Gastrocnemius medialis (tissue), 4 donors: Measurements from ENCODE around the gene FOXL2NB. TPM values are rescaled to one million over a fixed set of nuclear protein-coding genes. Genes with fewer than 3 reads are reported as not detected.

ENCODE experiments used
- ATAC-seq, 2 donors: fragments of 150-250 bp; one replicate each; pipeline ENCODE4 v1.9.1; 2016
- DNase-seq, 2 donors: peaks; one replicate each; pipeline ENCODE4 v3.0.0-alpha.2; 2019
- H3K27ac ChIP-seq, 4 donors: fragments of 200-600 bp; sonication (generic); 1 replicate in 1 of 4; 2 replicates in 3 of 4; pipeline ENCODE4 v1.5.1; 2016 to 2018; ENCODE audit warnings: mild to moderate bottlenecking in 2 of 4, moderate library complexity in 1 of 4
- H3K27me3 ChIP-seq, 3 donors: fragments of 200-600 bp; sonication (generic) in 2 of 3; 1 replicate in 1 of 3; 2 replicates in 2 of 3; pipeline versions ENCODE4 v1.5.1 to v1.6.0; 2016 to 2019; ENCODE audit warnings: mild to moderate bottlenecking in 1 of 3, moderate library complexity in 1 of 3
- H3K36me3 ChIP-seq, 2 donors: fragments of 200-600 bp; sonication (generic) in 1 of 2; one replicate each; pipeline ENCODE4 v1.5.1; 2017 to 2018
- H3K4me1 ChIP-seq, 2 donors: fragments of 200-600 bp; sonication (generic) in 1 of 2; one replicate each; pipeline ENCODE4 v1.5.1; 2016 to 2017; ENCODE audit warnings: mild to moderate bottlenecking in 2 of 2
- H3K4me3 ChIP-seq, 4 donors: fragments of 200-600 bp; sonication (generic) in 3 of 4; 1 replicate in 1 of 4; 2 replicates in 3 of 4; pipeline ENCODE4 v1.5.1; 2016 to 2019; ENCODE audit warnings: mild to moderate bottlenecking in 2 of 4
- H3K9me3 ChIP-seq, 3 donors: fragments of 200-600 bp; sonication (generic) in 2 of 3; 1 replicate in 1 of 3; 2 replicates in 2 of 3; pipeline ENCODE4 v1.5.1; 2016 to 2019
- POLR2A ChIP-seq, 2 donors: fragments of 450-650 bp; IDR thresholded peaks; one replicate each; pipeline ENCODE4 v1.6.1; 2017; ENCODE audit warnings: antibody characterized with exemption in 2 of 2, mild to moderate bottlenecking in 2 of 2, moderate library complexity in 2 of 2
- in situ Hi-C, 4 donors: fragments of 200-750 bp; cut with MboI; loops; one replicate each; pipeline versions ENCODE4 v1.15.0 to v1.8.0; 2017; ENCODE audit warnings: low sequenced_read_pairs in 4 of 4
- intact Hi-C: fragments of 100-400 bp; cut with DNase I; formaldehyde crosslinking; loops from one replicate; pipeline ENCODE4 v1.15.1; 2023; ENCODE audit warnings: low total_unique reads
- total RNA-seq, 4 donors: library from RNA; depleted of rRNA; stranded (reverse); fragments of >200 nt; gene quantifications; one replicate each; pipeline versions ENCODE4 v1.1.0 to v1.2.3, GENCODE V29; 2016
- TF ChIP-seq, protein P1 (sequence below), 5 experiments: fragments of 450-650 bp in 3 of 5; fragments of 200-600 bp in 2 of 5; sonication (generic) in 2 of 5; IDR thresholded peaks in 4 of 5; conservative IDR thresholded peaks in 1 of 5; 1 replicate in 4 of 5; 2 replicates in 1 of 5; pipeline ENCODE4 v1.5.1; 2016 to 2019; ENCODE audit warnings: antibody characterized with exemption in 5 of 5, mild to moderate bottlenecking in 3 of 5, moderate library complexity in 3 of 5

FOXL2NB gene
- total RNA-seq, 4 donors from 2014 or later: not detected

DNA sequence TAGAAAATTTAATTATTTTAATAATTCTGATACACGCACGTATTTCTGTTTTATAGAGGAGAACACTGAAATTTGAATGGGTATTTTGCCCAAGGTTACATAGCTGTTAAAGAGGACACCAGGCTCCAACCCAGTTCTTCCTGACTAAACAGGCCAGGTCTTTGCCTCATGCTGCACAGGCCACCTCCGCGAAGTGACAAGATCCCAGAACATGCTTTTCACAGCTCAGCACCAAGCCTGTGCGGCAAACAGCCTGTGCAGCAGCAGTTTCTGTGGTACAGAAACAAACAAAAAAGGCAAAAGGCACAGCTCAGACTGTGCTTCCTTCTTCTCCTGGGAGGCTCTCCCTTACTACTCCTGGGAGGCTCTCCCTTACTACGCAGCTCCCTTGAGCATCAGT, 6.6 kb upstream of the FOXL2NB start:
- intact Hi-C loops (no loop called here), in situ Hi-C loops (loop anchor here in 3 of 4 donors (25.0 kb wide), 2 partner anchors 372 to 397 kb away; partner anchors contain the start of gene MRPS22 (in 2 of the 3))
- Histone ChIP-seq H3K36me3 (no peaks in the 10 kb centered on the region), H3K4me3 (no peak overlapping the region), H3K4me1 (peaks cover 34 to 40% of the 10 kb centered on the region in 2 donors), H3K9me3 (no peaks in the 10 kb centered on the region), H3K27ac (no peak overlapping the region), H3K27me3 (peaks cover 93 to 99% (median 95%) of the 10 kb centered on the region in 3 donors)
- DNase-seq (no peak), ATAC-seq (no peak)
- no peak for TF ChIP-seq POLR2A (IDR thresholded peaks at IDR 0.05)
- TF ChIP-seq, protein P1, sequence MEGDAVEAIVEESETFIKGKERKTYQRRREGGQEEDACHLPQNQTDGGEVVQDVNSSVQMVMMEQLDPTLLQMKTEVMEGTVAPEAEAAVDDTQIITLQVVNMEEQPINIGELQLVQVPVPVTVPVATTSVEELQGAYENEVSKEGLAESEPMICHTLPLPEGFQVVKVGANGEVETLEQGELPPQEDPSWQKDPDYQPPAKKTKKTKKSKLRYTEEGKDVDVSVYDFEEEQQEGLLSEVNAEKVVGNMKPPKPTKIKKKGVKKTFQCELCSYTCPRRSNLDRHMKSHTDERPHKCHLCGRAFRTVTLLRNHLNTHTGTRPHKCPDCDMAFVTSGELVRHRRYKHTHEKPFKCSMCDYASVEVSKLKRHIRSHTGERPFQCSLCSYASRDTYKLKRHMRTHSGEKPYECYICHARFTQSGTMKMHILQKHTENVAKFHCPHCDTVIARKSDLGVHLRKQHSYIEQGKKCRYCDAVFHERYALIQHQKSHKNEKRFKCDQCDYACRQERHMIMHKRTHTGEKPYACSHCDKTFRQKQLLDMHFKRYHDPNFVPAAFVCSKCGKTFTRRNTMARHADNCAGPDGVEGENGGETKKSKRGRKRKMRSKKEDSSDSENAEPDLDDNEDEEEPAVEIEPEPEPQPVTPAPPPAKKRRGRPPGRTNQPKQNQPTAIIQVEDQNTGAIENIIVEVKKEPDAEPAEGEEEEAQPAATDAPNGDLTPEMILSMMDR (IDR thresholded peaks at IDR 0.05 in 4 of 5, conservative IDR thresholded peaks at IDR 0.05 in 1 of 5): no peak

DNA sequence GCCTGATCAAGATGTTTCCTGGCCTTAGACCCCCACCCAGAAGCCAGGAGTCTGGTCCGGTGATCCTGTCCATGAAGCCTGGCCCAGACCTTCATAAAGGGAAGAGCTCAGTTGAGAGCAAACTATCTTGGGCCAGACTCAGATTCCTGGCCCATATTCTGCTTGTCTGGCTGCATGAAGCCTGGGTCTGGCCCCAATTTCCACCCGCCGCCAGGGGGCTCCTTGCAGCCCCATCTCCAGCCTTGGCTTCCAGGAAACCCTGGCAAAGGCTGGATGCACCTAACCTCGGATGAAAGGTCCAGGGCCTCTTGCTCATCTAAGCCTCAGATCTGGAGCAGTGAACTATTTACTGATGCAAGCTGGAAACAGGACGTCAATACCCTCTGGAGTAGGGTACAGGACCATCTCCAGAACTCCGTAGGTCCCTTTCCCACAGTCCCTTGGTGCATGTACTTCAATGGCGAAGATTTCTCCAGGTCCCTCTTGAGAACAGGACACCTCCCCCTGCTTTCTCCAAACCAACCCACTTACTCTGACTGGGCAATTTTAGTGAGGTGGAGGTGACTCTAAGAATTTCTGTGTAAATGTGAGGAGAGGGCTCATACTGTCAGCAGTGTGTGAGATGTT, 5.6 kb upstream of the FOXL2NB start:
- Histone ChIP-seq H3K27me3 (peaks cover 97 to 98% (median 97%) of the 10 kb centered on the region in 3 donors), H3K4me1 (peaks cover 30 to 37% of the 10 kb centered on the region in 2 donors), H3K36me3 (no peaks in the 10 kb centered on the region), H3K27ac (no peak overlapping the region), H3K4me3 (no peak overlapping the region), H3K9me3 (no peaks in the 10 kb centered on the region)
- no peak for DNase-seq
- in situ Hi-C loops (loop anchor here in 3 of 4 donors (25.0 kb wide), 2 partner anchors 371 to 396 kb away; partner anchors contain the start of gene MRPS22 (in 2 of the 3)), intact Hi-C loops (no loop called here)
- ATAC-seq: no peak
- TF ChIP-seq, protein P1 (IDR thresholded peaks at IDR 0.05 in 4 of 5, conservative IDR thresholded peaks at IDR 0.05 in 1 of 5): no peak
- TF ChIP-seq POLR2A (IDR thresholded peaks at IDR 0.05): no peak

DNA sequence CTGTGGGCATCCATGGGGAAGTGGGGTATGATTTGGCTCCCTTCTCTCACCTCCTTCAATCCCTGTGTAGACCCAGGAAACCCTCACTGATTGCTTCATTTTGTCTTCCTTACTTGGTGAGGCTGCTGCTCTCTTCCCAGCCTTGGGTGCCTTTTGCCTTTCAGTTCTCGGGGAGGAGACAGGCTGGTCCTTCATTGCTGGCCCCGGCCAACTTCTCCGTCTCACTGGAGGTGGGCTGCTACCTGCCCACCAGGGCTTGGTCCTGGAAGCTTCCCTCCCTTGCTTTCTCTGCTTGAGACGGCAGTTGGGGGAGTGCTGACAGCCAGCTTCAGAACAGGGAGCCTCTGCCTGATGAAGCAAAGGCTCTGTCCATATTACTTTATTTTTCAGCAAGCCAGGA, 4.7 kb upstream of the FOXL2NB start:
- DNase-seq (no peak), ATAC-seq (no peak)
- no peaks in the 10 kb centered on the region for H3K9me3 ChIP-seq
- no peak overlapping the region for H3K4me3 ChIP-seq
- H3K4me1 ChIP-seq: peaks cover 23 to 37% of the 10 kb centered on the region in 2 donors
- H3K36me3 ChIP-seq: no peaks in the 10 kb centered on the region
- in situ Hi-C loops (loop anchor here in 3 of 4 donors (25.0 kb wide), 2 partner anchors 370 to 395 kb away; partner anchors contain the start of gene MRPS22 (in 2 of the 3)), intact Hi-C loops (no loop called here)
- TF ChIP-seq, protein P1 (IDR thresholded peaks at IDR 0.05 in 4 of 5, conservative IDR thresholded peaks at IDR 0.05 in 1 of 5): no peak
- TF ChIP-seq POLR2A (IDR thresholded peaks at IDR 0.05): no peak
- peaks cover 97% of the 10 kb centered on the region in 3 donors for H3K27me3 ChIP-seq
- no peak overlapping the region for H3K27ac ChIP-seq

DNA sequence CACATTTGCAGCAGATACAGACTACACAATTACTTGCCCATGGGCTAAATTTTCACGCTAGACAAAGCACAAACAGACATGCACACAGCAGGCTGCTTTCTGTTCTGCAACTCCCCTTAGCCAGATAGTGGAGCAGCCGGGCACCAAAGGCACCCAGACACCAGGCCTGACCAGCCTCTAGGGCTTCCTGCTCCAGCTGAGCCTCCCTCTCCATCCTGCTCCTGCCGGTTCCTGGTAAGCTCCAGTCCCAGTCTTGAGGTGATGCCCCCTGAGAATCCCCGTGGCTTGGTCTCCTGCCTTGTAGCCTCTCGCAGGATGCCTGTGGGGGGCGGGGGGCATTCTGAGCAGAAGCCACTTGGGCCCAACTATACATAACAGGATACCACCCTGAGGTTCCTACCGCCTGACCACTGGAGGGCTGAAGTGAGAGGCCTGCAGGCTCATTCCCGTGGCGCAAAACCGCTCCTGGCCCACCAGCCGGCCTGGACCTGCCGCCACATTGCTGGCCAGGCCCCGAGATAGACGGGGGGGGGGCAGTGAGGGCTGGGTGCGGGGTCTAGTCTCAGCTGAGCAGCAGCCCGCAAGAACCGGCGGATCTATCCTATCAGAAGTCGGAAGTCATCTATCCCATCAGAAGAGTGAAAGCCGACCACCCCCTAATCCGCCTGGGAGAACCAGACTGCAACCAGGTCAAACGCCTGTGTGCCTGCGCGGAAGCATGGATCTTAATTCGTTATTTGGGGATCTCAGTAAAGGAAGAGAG, 4.0 kb upstream of the FOXL2NB start:
- no peak for ATAC-seq
- in situ Hi-C loops: loop anchor here in 3 of 4 donors (25.0 kb wide), 2 partner anchors 369 to 394 kb away; partner anchors contain the start of gene MRPS22 (in 2 of the 3)
- H3K4me1 ChIP-seq: peaks cover 20 to 33% of the 10 kb centered on the region in 2 donors
- no peaks in the 10 kb centered on the region for H3K9me3 ChIP-seq
- no peak overlapping the region for H3K4me3 ChIP-seq
- TF ChIP-seq, protein P1 (IDR thresholded peaks at IDR 0.05 in 4 of 5, conservative IDR thresholded peaks at IDR 0.05 in 1 of 5): no peak
- TF ChIP-seq POLR2A (IDR thresholded peaks at IDR 0.05): no peak
- peaks cover 97 to 98% (median 97%) of the 10 kb centered on the region in 3 donors for H3K27me3 ChIP-seq
- no peak for DNase-seq
- intact Hi-C loops: no loop called here
- H3K36me3 ChIP-seq: no peaks in the 10 kb centered on the region
- no peak overlapping the region for H3K27ac ChIP-seq
